ENCODE measurements around the gene TDRD6.
"Not testable (repeated sequence)": the region's sequence is repeated elsewhere in the genome, so short reads cannot be mapped to it uniquely, and the experiment has no call there.

The TDRD6 gene

DNA sequence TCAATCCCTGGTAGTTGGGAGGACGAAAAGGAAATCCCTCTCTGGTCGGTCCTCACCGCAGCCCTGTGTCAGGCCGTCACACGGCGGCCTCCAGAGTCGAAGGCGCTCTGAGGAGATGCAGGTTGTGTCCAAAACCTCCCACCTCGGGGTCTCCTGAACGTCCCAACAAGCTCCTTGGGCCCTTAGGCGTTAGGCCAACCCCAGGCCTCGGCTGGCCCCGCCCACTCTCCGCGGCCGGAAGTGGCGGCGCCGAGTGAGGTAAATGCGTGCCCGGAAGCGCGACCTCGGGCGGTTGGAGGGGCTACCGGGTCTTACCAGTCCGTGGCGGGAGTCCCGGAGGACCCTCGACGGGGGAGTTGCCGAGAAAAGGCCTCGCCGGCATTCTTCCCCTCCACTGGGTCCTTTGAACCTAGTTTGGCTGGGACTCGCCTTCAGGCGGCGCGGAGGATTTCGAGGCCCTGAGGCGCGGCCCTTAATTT, at the start of gene TDRD6:
Gene TDRD6 (plus strand): TSS at position 267 of the 479 bp plus-strand sequence. CDS start 244 bp downstream, outside the sequence.
- DNase-seq (ENCODE audit: low read depth in 2 of 2, low spot score in 1 of 2): no peak

DNA sequence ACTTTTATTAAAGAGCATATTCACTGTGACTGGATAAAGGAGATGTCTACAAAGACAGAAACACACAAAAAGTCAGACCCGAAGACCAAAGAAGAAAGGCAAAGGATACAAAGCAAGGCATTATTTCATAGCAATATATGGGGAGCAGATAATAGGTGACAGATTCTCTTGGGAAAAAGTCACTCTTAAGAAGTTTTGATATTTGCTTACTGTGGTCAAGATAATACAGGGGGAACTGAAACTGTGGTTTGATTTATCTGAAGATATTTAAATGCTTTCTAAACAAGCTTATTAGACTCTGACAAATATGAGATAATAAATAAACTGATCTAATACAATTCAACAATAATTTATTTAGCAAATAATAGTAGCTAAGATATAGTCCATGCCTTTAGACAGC, 49.8 kb upstream of the TDRD6 start:
- no peak for DNase-seq (ENCODE audit: low read depth in 2 of 2, low spot score in 1 of 2)

- no peak for DNase-seq (ENCODE audit: low read depth in 2 of 2, low spot score in 1 of 2)
Observed at GRCh38 chr6:46638650-46639049, 49.0 kb upstream of the TDRD6 start.

DNA sequence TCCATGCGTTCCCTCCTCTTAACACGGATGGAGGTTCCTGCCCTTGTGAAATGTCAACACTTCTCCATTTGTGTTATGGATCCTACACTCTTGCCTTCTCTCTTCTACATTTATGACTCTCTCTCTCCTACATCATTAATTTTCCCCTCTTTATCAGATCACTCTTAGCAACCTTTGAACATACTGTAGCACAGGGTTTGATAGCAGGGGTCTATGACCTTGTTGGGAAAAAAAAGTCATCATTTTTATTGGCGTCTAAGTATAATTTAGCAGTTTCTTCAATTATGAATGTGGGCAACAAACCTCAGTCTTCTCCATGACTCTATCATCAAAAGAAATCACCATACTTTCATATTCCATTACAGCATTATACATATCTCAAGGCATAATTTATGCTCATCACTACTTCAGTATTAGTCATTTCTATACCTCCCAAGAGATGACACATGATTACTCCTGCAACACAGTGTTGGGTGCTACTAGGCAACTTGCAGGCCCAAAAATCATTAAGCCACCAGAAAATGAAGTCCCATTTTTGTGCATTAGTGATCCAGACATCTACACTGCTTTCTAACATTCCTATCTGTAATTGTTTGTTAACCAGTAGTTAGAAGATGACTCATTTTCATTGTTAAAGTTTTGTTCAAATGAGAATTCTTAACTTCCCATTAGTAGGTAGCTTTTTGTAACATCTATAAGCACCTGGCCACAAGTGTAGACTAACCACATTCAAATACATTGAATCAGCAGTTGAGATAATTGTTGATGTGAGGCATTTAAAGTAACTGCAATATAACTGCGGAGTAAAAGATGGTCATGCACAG, 44.5 kb upstream of the TDRD6 start:
- DNase-seq (ENCODE audit: low read depth in 2 of 2, low spot score in 1 of 2): no peak

- DNase-seq (ENCODE audit: low read depth in 2 of 2, low spot score in 1 of 2): no peak
Observed at GRCh38 chr6:46645265-46645664, 42.4 kb upstream of the TDRD6 start.

- DNase-seq (ENCODE audit: low read depth in 2 of 2, low spot score in 1 of 2): not testable (repeated sequence)
Observed at GRCh38 chr6:46648108-46648507, 39.6 kb upstream of the TDRD6 start.

DNA sequence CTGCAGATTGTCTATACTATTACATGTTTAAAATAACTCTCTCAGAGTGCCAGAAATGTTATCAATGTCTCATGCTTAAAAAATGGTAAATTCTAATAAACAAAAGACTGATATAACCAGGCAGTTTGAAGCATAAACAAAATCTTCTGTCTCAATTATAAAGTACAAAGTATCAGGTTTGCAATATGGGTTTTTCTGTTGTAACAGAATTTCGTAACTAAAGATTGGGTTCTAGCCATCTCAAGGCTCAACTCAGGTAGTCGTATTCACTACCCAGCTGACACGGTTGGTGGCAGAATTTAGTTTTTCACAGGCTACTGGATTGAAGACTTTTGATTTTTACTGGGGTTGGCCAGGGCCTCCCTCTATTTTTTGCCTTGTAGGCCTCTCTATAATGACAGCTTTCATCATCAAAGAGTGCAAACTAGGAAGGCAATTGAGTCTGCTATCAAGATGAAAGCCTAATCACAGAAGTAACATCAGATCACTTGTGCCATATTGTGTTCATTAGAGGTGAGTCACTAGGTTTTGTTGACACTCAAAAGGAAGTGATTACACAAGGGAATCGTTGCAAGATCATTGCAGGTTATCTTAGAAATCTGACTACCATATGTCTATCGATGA, 38.7 kb upstream of the TDRD6 start:
- no peak for DNase-seq (ENCODE audit: low read depth in 2 of 2, low spot score in 1 of 2)

DNA sequence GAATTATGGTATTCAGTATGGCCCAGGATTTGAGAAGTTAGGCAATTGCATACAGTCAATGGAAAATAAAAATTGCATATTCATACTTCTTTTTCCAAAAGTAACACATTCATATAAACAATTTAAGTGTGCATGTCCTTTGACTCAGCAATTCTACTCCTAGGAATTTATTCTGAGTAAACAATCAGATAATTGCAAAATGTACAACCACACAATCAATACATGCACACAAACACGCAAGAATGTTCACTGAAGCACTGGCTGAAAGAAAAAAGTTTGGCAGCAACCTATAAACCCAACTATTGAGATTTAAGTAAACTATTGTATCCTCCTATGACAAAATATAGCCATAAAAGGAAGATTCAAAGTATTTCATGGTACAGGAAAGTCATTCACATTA, 36.7 kb upstream of the TDRD6 start:
- DNase-seq (ENCODE audit: low read depth in 2 of 2, low spot score in 1 of 2): no peak

- DNase-seq (ENCODE audit: low read depth in 2 of 2, low spot score in 1 of 2): no peak
Observed at GRCh38 chr6:46651816-46652215, 35.9 kb upstream of the TDRD6 start.

GRCh38 chr6:46652232-46652602, 35.5 kb upstream of the TDRD6 start:
- DNase-seq (ENCODE audit: low read depth in 2 of 2, low spot score in 1 of 2): no peak

DNA sequence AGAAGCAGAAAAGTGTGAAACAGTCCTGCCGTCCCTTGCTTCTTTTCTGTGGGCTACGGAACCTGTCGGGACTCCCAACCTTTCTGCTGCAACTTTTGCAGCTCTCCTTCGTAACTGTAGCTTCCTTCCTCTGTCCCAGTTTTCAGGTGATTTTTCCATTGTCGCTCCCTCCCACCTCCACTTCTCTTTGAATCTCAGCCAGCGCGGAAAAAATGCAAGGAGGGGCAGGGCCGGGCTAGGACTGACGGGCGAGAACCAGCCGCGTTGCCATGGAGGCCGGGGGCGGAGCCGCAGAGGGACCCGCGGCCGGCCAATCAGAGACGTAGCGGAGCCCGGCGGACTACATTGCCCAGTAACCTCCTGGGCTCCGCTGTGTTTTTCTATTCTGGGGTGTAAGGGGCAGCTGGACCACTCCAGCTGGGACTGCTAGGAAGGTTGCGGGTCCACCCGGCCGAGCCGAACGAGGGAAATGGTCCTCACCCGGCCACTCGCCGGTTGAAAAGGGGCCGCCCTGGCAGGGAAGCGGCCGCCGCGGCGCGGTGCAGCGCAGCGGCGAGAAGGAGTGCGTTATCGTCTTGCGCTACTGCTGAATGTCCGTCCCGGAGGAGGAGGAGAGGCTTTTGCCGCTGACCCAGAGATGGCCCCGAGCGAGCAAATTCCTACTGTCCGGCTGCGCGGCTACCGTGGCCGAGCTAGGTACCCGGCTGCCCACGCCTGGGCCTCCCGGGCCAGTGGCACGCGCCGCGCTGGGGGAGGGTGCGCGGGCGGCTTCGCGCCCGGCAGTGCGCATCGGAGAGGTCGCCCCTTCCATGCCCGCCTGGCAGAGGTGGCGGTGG, 34.9 kb upstream of the TDRD6 start, which contains the start of the genes CYP39A1 and SLC25A27:
Gene CYP39A1 (minus strand): TSS at position 216 of the 836 bp plus-strand sequence. CDS start 236 bp downstream, outside the sequence.
Gene SLC25A27 (plus strand): TSS at position 373 of the 836 bp plus-strand sequence. CDS start 218 bp downstream, at position 591.
- peak; percentile 41 to 61 for DNase-seq (ENCODE audit: low read depth in 2 of 2, low spot score in 1 of 2)

GRCh38 chr6:46653439-46654195, 34.1 kb upstream of the TDRD6 start:
- no peak for DNase-seq (ENCODE audit: low read depth in 2 of 2, low spot score in 1 of 2)

DNA sequence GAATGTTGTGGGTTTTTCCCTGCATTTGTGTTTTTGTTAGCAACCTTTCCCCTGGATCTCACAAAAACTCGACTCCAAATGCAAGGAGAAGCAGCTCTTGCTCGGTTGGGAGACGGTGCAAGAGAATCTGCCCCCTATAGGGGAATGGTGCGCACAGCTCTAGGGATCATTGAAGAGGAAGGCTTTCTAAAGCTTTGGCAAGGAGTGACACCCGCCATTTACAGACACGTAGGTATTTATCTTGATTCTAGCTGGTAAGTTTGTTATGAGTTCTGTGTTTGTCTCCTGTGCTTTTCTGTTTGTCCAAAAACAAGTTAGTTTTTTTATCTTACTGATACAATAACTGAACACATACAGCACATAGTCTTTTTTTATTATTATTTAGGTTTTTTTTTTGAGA, 31.9 kb upstream of the TDRD6 start:
- DNase-seq (ENCODE audit: low read depth in 2 of 2, low spot score in 1 of 2): no peak

DNA sequence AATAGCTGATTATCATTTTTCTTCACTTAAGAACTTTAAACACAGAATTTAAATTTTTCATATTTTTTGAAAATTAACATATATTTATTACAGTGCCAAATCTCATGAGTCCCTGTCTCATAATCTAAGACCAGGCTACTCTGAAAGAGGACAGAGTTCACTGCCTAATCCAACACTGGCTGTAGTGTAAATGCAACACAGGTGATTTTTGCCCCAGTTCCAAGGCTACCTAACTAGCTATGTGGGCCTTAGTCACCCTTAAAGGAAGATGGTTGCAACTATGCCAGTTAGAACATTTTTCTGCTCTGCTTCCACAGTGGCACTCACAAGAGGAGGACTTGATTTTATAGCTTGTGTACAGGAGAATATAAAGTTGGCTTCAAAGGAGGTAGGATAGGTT, 30.0 kb upstream of the TDRD6 start:
- DNase-seq (ENCODE audit: low read depth in 2 of 2, low spot score in 1 of 2): no peak

DNA sequence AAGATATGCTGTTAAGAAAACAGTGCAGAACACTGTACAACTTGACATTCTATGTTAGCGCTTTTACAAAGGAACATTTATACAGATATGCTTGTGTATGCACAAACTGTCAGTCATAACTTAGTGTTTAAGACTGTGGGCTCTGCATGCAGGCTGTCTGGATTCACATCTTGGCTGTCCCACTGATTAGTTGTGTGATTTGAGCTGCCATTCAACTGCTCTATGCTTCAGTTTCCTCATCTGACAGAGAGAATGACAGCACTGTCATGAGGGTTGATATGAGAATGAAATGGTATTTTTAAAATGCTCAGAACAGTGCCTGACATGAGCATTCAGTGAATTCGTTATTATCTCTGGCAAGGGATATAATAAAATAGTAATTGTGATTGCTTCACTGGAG, 26.2 kb upstream of the TDRD6 start:
- DNase-seq (ENCODE audit: low read depth in 2 of 2, low spot score in 1 of 2): no peak

GRCh38 chr6:46667377-46667776, 20.3 kb upstream of the TDRD6 start:
- no peak for DNase-seq (ENCODE audit: low read depth in 2 of 2, low spot score in 1 of 2)

DNA sequence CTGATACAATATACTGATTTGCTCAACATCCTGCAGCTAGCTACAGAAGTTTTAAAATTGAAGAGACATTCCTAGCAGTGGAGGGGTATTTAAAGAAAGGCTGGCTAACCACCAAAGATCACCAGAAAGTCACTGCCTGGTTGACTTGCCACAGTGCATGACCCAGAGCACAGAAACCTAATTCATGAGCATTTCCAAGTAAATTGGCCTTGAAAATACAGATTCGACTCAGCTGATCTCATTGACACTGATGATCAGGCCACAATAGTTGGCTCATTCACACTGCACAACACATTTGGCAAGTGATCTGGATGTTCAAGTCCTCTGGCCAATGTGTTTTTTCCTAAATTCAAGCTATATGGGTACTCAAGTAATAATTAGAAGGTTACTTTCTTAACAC, 13.3 kb upstream of the TDRD6 start:
- no peak for DNase-seq (ENCODE audit: low read depth in 2 of 2, low spot score in 1 of 2)

- DNase-seq (ENCODE audit: low read depth in 2 of 2, low spot score in 1 of 2): no peak
Observed at GRCh38 chr6:46676604-46677313, 10.9 kb upstream of the TDRD6 start.

DNA sequence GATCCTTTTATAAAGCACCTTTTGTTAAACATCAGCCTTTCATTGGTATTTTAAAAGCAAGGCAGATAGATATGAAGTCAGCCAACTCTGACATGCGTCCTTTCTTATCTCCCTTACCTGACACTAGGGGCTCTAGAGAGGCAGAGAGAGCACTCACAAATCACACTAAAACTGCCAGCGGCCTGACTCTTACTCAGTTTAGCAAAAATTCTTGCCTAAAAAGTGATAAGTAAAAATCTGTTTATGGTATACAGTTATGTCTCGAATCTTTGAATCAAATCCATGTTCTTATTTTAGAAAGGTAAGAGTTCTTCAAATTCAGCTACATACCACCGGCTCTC, 10.4 kb upstream of the TDRD6 start:
- no peak for DNase-seq (ENCODE audit: low read depth in 2 of 2, low spot score in 1 of 2)

DNA sequence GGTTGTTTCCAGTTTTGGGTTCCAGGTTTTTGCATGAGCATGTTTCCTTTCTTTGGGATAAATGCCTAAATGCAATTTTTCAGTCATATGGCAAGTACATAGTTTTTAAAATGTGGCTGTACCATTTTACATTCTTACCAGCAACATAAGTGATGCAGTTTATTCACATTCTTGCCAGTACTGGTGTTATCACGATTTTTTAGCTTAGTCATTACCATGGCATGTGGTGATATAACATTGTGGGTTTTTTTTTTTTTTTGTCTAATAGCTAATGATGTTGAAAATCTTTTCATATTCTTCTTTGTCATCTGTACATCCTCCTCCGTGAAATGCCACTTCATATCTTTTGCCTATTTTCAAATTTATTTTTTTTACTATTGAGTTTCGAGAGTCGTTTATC, 2.9 kb upstream of the TDRD6 start:
- no peak for DNase-seq (ENCODE audit: low read depth in 2 of 2, low spot score in 1 of 2)
